GM19397 (cell line): ENCODE results near the gene SCN3A.

Experiments used
- ATAC-seq: cut with Tn5 transposase; IDR thresholded peaks from one replicate; pipeline ENCODE4 v1.9.1; 2021; ENCODE audit warnings: mild to moderate bottlenecking, moderate library complexity; ENCODE audit not compliant: unreplicated experiment

SCN3A gene

GRCh38 chr2:165192729-165193128, 11.1 kb downstream of the SCN3A start:
- ATAC-seq: no peak

GRCh38 chr2:165191096-165191728, 12.6 kb downstream of the SCN3A start:
- ATAC-seq: no peak

DNA sequence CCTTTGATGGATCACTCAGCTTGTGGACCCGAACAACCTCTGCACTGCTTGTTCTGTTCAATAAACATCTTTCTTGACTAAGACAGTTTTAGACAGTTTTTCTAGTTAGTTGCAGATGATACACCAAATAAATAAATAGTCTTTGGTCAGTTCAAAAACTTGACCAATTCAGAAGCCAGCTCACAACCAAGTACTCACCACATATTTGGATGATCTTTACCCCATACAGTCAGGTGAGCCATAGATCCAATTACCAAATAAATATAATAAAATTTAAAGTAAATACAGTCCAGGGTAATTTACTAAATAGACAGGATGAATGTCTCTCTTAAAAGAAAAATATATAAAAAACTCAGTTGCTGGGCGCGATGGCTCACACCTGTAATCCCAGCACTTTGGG, 18.2 kb downstream of the SCN3A start:
- ATAC-seq: no peak

DNA sequence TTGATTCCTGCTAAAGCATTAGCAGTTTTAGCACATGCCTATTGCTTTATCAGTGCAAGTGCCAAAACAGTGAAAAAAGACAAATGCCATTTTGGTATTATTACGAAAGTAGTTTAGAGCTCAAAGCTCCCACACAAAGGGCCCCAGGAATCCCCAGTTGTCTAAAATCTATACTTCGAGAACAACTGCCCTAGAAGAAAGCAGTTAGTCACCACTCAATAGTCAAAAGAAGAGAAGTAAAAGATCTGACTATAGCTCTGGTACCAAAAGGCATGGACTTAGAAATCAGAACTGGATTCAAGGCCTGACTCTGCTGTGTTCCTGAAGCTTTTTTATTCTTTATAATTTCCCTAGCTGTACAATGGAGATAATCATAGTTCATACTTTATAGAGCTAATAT, 21.8 kb downstream of the SCN3A start:
- ATAC-seq: no peak

DNA sequence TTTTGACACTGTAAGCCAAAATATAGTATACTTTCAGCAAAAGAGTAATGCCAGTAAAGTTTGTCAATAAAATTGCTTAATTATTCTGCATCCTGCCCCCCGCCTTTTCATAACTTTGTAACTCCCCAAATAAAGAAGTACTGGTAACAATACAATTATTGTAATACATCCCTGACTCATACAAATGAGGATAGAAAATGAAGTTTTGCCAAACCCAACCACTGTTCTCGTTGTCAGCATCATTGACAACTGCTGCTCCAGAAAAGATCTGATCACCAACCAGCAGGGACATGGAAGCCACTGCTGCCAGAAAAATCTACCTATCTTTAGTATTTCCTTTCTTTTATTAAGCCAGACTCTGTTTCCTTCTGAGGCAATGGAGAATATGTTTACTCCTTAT, 27.1 kb downstream of the SCN3A start:
- no peak for ATAC-seq

- no peak for ATAC-seq
These were observed 30.6 kb downstream of the SCN3A start for GRCh38 chr2:165173215-165173614.

DNA sequence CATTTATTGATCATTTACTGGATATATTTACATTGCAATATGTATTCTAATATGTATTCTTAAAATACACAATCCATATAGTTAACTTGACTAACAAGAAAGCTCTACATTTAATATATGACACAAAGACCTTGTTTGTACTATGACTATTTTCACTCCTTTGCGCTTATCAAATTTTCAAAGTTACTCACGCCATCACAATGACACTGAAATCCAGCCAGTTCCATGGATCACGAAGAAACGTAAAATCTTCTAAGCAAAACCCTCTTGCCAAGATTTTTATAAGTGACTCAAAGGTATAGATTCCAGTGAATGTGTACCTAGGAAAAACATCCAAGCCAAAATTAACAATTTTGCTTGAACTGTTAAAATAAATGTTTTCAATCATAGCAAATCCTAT, 39.6 kb downstream of the SCN3A start:
- ATAC-seq: no peak

DNA sequence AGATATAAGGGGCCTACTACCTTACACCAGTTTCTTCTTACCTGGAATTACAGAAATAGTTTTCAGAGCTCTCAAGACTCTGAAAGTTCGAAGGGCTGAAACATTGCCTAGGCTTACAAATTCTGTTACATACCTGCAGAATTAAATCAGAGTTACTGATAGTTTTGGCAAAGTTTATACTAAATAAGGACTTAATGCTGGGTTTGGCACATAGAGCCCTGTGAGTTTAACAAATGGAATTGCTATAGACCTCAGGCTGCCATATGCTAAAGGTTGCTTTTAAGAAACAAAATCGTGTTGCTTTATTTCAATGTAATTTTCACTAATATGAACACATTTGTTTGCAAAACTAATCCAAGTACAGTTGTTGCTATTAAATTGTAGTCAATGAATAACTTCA, 40.1 kb downstream of the SCN3A start:
- ATAC-seq: no peak

DNA sequence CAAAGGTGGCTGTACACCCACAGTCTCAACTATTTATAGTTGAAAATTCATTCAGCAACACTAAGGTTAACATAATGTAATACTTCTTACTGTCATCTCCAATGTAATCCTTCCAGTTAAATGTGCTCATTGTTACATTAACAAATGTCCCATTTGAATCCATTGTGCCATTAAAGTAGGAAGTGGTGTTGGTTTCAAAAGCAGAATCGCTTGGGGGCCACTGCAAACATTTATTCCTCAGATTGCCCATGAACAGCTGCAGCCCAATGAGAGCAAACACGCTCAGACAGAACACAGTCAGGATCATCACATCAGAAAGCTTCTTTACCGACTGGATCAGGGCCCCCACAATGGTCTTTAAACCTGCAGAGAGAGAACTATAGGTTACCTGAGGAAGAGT, 41.4 kb downstream of the SCN3A start:
- no peak for ATAC-seq

- ATAC-seq: no peak
These were observed 42.3 kb downstream of the SCN3A start for GRCh38 chr2:165161510-165161909.

DNA sequence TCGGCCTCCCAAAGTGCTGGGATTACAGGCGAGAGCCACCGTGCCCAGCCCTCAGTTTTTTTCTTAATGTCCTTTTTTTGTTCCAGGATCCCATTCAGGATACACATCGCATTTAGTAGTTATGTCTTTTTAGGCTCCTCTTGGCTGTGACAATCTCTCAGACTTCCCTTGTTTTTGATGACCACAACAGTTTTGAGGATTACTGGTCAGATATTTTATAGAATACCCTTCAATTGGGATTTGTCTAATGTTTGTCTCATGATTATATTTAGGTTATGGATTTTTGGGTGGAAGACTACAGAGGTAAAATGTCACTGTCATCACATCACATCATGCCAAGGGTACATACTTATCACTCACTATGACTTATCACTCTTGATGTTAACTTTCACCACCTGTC, 46.7 kb downstream of the SCN3A start:
- no peak for ATAC-seq

GRCh38 chr2:165155152-165155551, 48.7 kb downstream of the SCN3A start:
- ATAC-seq: no peak

DNA sequence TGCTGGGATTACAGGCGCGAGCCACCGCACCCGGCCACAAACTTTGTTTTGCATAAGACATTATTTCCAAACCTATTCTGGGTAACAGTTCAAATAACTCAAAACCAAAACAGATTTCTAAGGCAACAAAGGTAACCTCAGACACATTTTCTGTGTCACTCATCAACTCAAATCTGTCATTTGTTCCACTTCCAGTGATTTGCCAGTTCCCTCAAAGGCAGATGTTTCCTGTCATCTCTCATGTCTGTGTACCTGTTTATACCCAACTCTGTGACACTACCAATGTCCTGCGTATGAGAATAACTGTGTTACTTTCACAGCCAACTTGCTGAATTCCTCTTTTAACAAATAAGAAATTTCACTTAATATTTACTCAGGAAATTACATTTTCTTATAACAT, 54.4 kb downstream of the SCN3A start:
- peak; percentile 74 for ATAC-seq

GRCh38 chr2:165147186-165148045, 56.4 kb downstream of the SCN3A start:
- ATAC-seq: no peak

GRCh38 chr2:165144315-165144714, 59.5 kb downstream of the SCN3A start:
- no peak for ATAC-seq

GRCh38 chr2:165141601-165142354, 62.1 kb downstream of the SCN3A start:
- no peak for ATAC-seq

- no peak for ATAC-seq
These were observed 77.6 kb downstream of the SCN3A start for GRCh38 chr2:165126244-165126643.

- no peak for ATAC-seq
These were observed 81.3 kb downstream of the SCN3A start for GRCh38 chr2:165122521-165122920.

- ATAC-seq: no peak
These were observed 82.9 kb downstream of the SCN3A start for GRCh38 chr2:165120740-165121467.

- ATAC-seq: no peak
These were observed 88.6 kb downstream of the SCN3A start for GRCh38 chr2:165115258-165115657.

- no peak for ATAC-seq
These were observed 89.4 kb downstream of the SCN3A start for GRCh38 chr2:165114346-165114939.
